ENCODE data around the gene NEDD4. TPM values are rescaled to one million over a fixed set of nuclear protein-coding genes. Genes with fewer than 3 reads are reported as not detected.
"Not testable (repeated sequence)": the region's sequence is repeated elsewhere in the genome, so short reads cannot be mapped to it uniquely, and the experiment has no call there.

NEDD4 gene
- total RNA-seq, 1 donor from 2014 or later = 33.9 TPM

GRCh38 chr15:55859681-55860080 lies 133.7 kb downstream of the NEDD4 start:
- Mint-ChIP-seq H3K27me3 (ENCODE audit: unreplicated experiment) (peaks cover 2% of the 10 kb centered on the region), H3K4me1 (ENCODE audit: unreplicated experiment) (peaks cover 21% of the 10 kb centered on the region), H3K27ac (ENCODE audit: unreplicated experiment) (no peak overlapping the region), H3K9me3 (ENCODE audit: unreplicated experiment) (no peaks in the 10 kb centered on the region), H3K36me3 (ENCODE audit: low read depth, unreplicated experiment) (peaks cover 42% of the 10 kb centered on the region), H3K4me3 (ENCODE audit: unreplicated experiment) (peak overlapping the region; percentile 58)
- no peak for TF ChIP-seq CTCF (IDR thresholded peaks at IDR 0.05; ENCODE audit: unreplicated experiment)
- DNase-seq (ENCODE audit: low spot score) = no peak

GRCh38 chr15:55858661-55859060 lies 134.8 kb downstream of the NEDD4 start:
- H3K4me1 Mint-ChIP-seq (ENCODE audit: unreplicated experiment) = peaks cover 20% of the 10 kb centered on the region
- no peak for DNase-seq (ENCODE audit: low spot score)
- H3K27me3 Mint-ChIP-seq (ENCODE audit: unreplicated experiment) = peaks cover 2% of the 10 kb centered on the region
- H3K27ac Mint-ChIP-seq (ENCODE audit: unreplicated experiment) = no peak overlapping the region
- TF ChIP-seq CTCF (IDR thresholded peaks at IDR 0.05; ENCODE audit: unreplicated experiment) = no peak
- no peaks in the 10 kb centered on the region for H3K9me3 Mint-ChIP-seq (ENCODE audit: unreplicated experiment)
- peaks cover 43% of the 10 kb centered on the region for H3K36me3 Mint-ChIP-seq (ENCODE audit: low read depth, unreplicated experiment)
- peak overlapping the region; percentile 53 for H3K4me3 Mint-ChIP-seq (ENCODE audit: unreplicated experiment)

GRCh38 chr15:55856506-55857164 lies 136.8 kb downstream of the NEDD4 start:
- peaks cover 43% of the 10 kb centered on the region for H3K36me3 Mint-ChIP-seq (ENCODE audit: low read depth, unreplicated experiment)
- H3K27ac Mint-ChIP-seq (ENCODE audit: unreplicated experiment) = peak overlapping the region; percentile 12
- H3K4me3 Mint-ChIP-seq (ENCODE audit: unreplicated experiment) = peak overlapping the region; percentile 48
- H3K4me1 Mint-ChIP-seq (ENCODE audit: unreplicated experiment) = peaks cover 18% of the 10 kb centered on the region
- no peak for TF ChIP-seq CTCF (IDR thresholded peaks at IDR 0.05; ENCODE audit: unreplicated experiment)
- H3K9me3 Mint-ChIP-seq (ENCODE audit: unreplicated experiment) = no peaks in the 10 kb centered on the region
- peak; percentile 13 for DNase-seq (ENCODE audit: low spot score)
- peaks cover 2% of the 10 kb centered on the region for H3K27me3 Mint-ChIP-seq (ENCODE audit: unreplicated experiment)

- Mint-ChIP-seq H3K4me1 (ENCODE audit: unreplicated experiment) (peaks cover 18% of the 10 kb centered on the region), H3K36me3 (ENCODE audit: low read depth, unreplicated experiment) (peaks cover 33% of the 10 kb centered on the region), H3K4me3 (ENCODE audit: unreplicated experiment) (no peak overlapping the region), H3K27ac (ENCODE audit: unreplicated experiment) (no peak overlapping the region), H3K27me3 (ENCODE audit: unreplicated experiment) (peaks cover 2% of the 10 kb centered on the region), H3K9me3 (ENCODE audit: unreplicated experiment) (no peaks in the 10 kb centered on the region)
- no peak for DNase-seq (ENCODE audit: low spot score)
- no peak for TF ChIP-seq CTCF (IDR thresholded peaks at IDR 0.05; ENCODE audit: unreplicated experiment)
Measured at GRCh38 chr15:55853134-55853533, 140.3 kb downstream of the NEDD4 start.

- peaks cover 4% of the 10 kb centered on the region for H3K4me1 Mint-ChIP-seq (ENCODE audit: unreplicated experiment)
- H3K27ac Mint-ChIP-seq (ENCODE audit: unreplicated experiment) = peak overlapping the region; percentile 0
- H3K4me3 Mint-ChIP-seq (ENCODE audit: unreplicated experiment) = no peak overlapping the region
- H3K27me3 Mint-ChIP-seq (ENCODE audit: unreplicated experiment) = no peaks in the 10 kb centered on the region
- no peaks in the 10 kb centered on the region for H3K9me3 Mint-ChIP-seq (ENCODE audit: unreplicated experiment)
- DNase-seq (ENCODE audit: low spot score) = peak; percentile 70
- H3K36me3 Mint-ChIP-seq (ENCODE audit: low read depth, unreplicated experiment) = peaks cover 36% of the 10 kb centered on the region
- TF ChIP-seq CTCF (IDR thresholded peaks at IDR 0.05; ENCODE audit: unreplicated experiment) = peak; percentile 92
Measured at GRCh38 chr15:55846116-55846707, 147.2 kb downstream of the NEDD4 start.

GRCh38 chr15:55842897-55843296 lies 150.5 kb downstream of the NEDD4 start:
- peaks cover 29% of the 10 kb centered on the region for H3K36me3 Mint-ChIP-seq (ENCODE audit: low read depth, unreplicated experiment)
- H3K27me3 Mint-ChIP-seq (ENCODE audit: unreplicated experiment); H3K4me1 Mint-ChIP-seq (ENCODE audit: unreplicated experiment); DNase-seq (ENCODE audit: low spot score); H3K27ac Mint-ChIP-seq (ENCODE audit: unreplicated experiment); H3K9me3 Mint-ChIP-seq (ENCODE audit: unreplicated experiment): not testable (repeated sequence)
- H3K4me3 Mint-ChIP-seq (ENCODE audit: unreplicated experiment) = peak overlapping the region; percentile 2

Measured in endothelial cell (in vitro differentiated cells).